H9 (cell line): ENCODE measurements around the gene PRR35. TPM values are rescaled to one million over a fixed set of nuclear protein-coding genes. Genes with fewer than 3 reads are reported as not detected.

Experiments
- DNase-seq: peaks from one replicate; pipeline ENCODE4 v3.0.0-alpha.2; 2017
- H2AFZ ChIP-seq: one replicate; pipeline ENCODE4 v1.6.1; 2013; ENCODE audit warnings: mild to moderate bottlenecking, low read length, control low read depth, moderate library complexity
- H2AK5ac ChIP-seq: 2 replicates; pipeline ENCODE4 v1.6.1; 2013; ENCODE audit warnings: low read length, control low read depth, mixed read lengths; ENCODE audit not compliant: insufficient read length
- H2BK120ac ChIP-seq: one replicate; pipeline ENCODE4 v1.6.1; 2013; ENCODE audit warnings: low read depth, mild to moderate bottlenecking, low read length, control low read depth, inconsistent platforms; ENCODE audit not compliant: poor library complexity, severe bottlenecking
- H2BK12ac ChIP-seq: 2 replicates; pipeline ENCODE4 v1.6.1; 2013; ENCODE audit warnings: low read length, control low read depth, mixed read lengths, low read depth; ENCODE audit not compliant: insufficient read length
- H2BK15ac ChIP-seq: 2 replicates; pipeline ENCODE4 v1.6.1; 2013; ENCODE audit warnings: low read depth, low read length, control low read depth
- H2BK20ac ChIP-seq: one replicate; pipeline ENCODE4 v1.6.1; 2013; ENCODE audit warnings: low read depth, mild to moderate bottlenecking, low read length, control low read depth, inconsistent platforms; ENCODE audit not compliant: poor library complexity, severe bottlenecking
- H2BK5ac ChIP-seq: 2 replicates; pipeline ENCODE4 v1.6.1; 2013; ENCODE audit warnings: low read length, control low read depth, mixed read lengths; ENCODE audit not compliant: insufficient read length
- H3K14ac ChIP-seq: 2 replicates; pipeline ENCODE4 v1.6.1; 2013; ENCODE audit warnings: low read length, control low read depth; ENCODE audit not compliant: insufficient read depth
- H3K18ac ChIP-seq: 2 replicates; pipeline ENCODE4 v1.6.1; 2013; ENCODE audit warnings: low read depth, mild to moderate bottlenecking, mixed read lengths, low read length, control low read depth; ENCODE audit not compliant: insufficient read length
- H3K23ac ChIP-seq: 2 replicates; pipeline ENCODE4 v1.6.1; 2013; ENCODE audit warnings: low read length, control low read depth, mixed read lengths, low read depth; ENCODE audit not compliant: insufficient read length
- H3K23me2 ChIP-seq: 2 replicates; pipeline ENCODE4 v1.6.1; 2013; ENCODE audit warnings: low read depth, mild to moderate bottlenecking, mixed read lengths, low read length, control low read depth; ENCODE audit not compliant: insufficient read length, poor library complexity, severe bottlenecking
- H3K27ac ChIP-seq: 2 replicates; pipeline ENCODE4 v1.5.1; 2013; ENCODE audit warnings: low read length, control low read depth, mixed read lengths, low read depth; ENCODE audit not compliant: insufficient read length
- H3K27me3 ChIP-seq: 2 replicates; pipeline ENCODE4 v1.6.1; 2013; ENCODE audit warnings: low read length, control low read depth, inconsistent platforms; ENCODE audit not compliant: insufficient read depth
- H3K4ac ChIP-seq: 2 replicates; pipeline ENCODE4 v1.6.1; 2013; ENCODE audit warnings: low read depth, mild to moderate bottlenecking, control low read depth, inconsistent platforms, low read length, moderate library complexity
- H3K4me1 ChIP-seq: 2 replicates; pipeline ENCODE4 v1.6.1; 2013; ENCODE audit warnings: low read length, control low read depth, inconsistent platforms; ENCODE audit not compliant: insufficient read depth
- H3K4me2 ChIP-seq: 2 replicates; pipeline ENCODE4 v1.6.1; 2013; ENCODE audit warnings: low read length, control low read depth, mixed read lengths; ENCODE audit not compliant: insufficient read length, insufficient read depth
- H3K56ac ChIP-seq: 2 replicates; pipeline ENCODE4 v1.6.1; 2013; ENCODE audit warnings: low read depth, mild to moderate bottlenecking, mixed read lengths, low read length, control low read depth; ENCODE audit not compliant: insufficient read length
- H3K79me1 ChIP-seq: 2 replicates; pipeline ENCODE4 v1.6.1; 2013; ENCODE audit warnings: low read depth, mild to moderate bottlenecking, moderate library complexity, low read length, control low read depth, inconsistent platforms; ENCODE audit not compliant: insufficient read depth, poor library complexity, severe bottlenecking
- H3K79me2 ChIP-seq: 2 replicates; pipeline ENCODE4 v1.6.1; 2013; ENCODE audit warnings: low read length, control low read depth, inconsistent platforms; ENCODE audit not compliant: insufficient read depth
- H3K9ac ChIP-seq: 2 replicates; pipeline ENCODE4 v1.6.1; 2013; ENCODE audit warnings: low read length, control low read depth, mixed read lengths; ENCODE audit not compliant: insufficient read length; ENCODE audit errors: extremely low read depth
- H3K9me3 ChIP-seq: one replicate; pipeline ENCODE4 v1.6.1; 2013; ENCODE audit warnings: low read depth, low read length, inconsistent platforms; ENCODE audit not compliant: control insufficient read depth
- H3T11ph ChIP-seq: one replicate; pipeline ENCODE4 v1.6.1; 2013; ENCODE audit warnings: mild to moderate bottlenecking, low read length, control low read depth, inconsistent platforms
- H4K20me1 ChIP-seq: one replicate; pipeline ENCODE4 v1.6.1; 2013; ENCODE audit not compliant: control insufficient read depth, insufficient read length, insufficient read depth
- H4K5ac ChIP-seq: 2 replicates; pipeline ENCODE4 v1.6.1; 2013; ENCODE audit warnings: low read depth, mild to moderate bottlenecking, mixed read lengths, low read length, control low read depth; ENCODE audit not compliant: insufficient read length
- H4K8ac ChIP-seq: replicated peaks from 2 replicates; pipeline ENCODE4 v1.6.1; 2013; ENCODE audit warnings: low read length, control low read depth, mixed read lengths, low read depth; ENCODE audit not compliant: insufficient read length
- H4K91ac ChIP-seq: 2 replicates; pipeline ENCODE4 v1.6.1; 2013; ENCODE audit warnings: low read depth, mild to moderate bottlenecking, moderate library complexity, mixed read lengths, low read length, control low read depth; ENCODE audit not compliant: insufficient read length
- H3K27ac Mint-ChIP-seq, 3 experiments: 2 replicates in 2 of 3; 3 replicates in 1 of 3; pipeline ENCODE4 v1.8.0; 2020 to 2021; ENCODE audit warnings: mixed read lengths in 3 of 3, mild to moderate bottlenecking in 1 of 3, moderate library complexity in 1 of 3
- H3K27me3 Mint-ChIP-seq: 2 replicates; pipeline ENCODE4 v1.8.0; 2021; ENCODE audit warnings: low read depth, mild to moderate bottlenecking, moderate library complexity, mixed read lengths
- H3K36me3 Mint-ChIP-seq, 3 experiments: 2 replicates in 2 of 3; 3 replicates in 1 of 3; pipeline ENCODE4 v1.8.0; 2020 to 2021; ENCODE audit warnings: low read depth in 3 of 3, mixed read lengths in 3 of 3; ENCODE audit not compliant: insufficient read depth in 1 of 3
- H3K4me1 Mint-ChIP-seq, 2 experiments: 2 replicates each; pipeline ENCODE4 v1.8.0; 2020; ENCODE audit warnings: mixed read lengths in 2 of 2
- H3K4me3 Mint-ChIP-seq, 2 experiments: 2 replicates in 1 of 2; 3 replicates in 1 of 2; pipeline ENCODE4 v1.8.0; 2020 to 2021; ENCODE audit warnings: mild to moderate bottlenecking in 2 of 2, mixed read lengths in 2 of 2, moderate library complexity in 1 of 2
- H3K9me3 Mint-ChIP-seq, 2 experiments: 2 replicates in 1 of 2; 3 replicates in 1 of 2; pipeline ENCODE4 v1.8.0; 2020; ENCODE audit warnings: mild to moderate bottlenecking in 2 of 2, mixed read lengths in 2 of 2, moderate library complexity in 1 of 2
- WGBS: extraction: QIAGEN DNeasy Blood & Tissue Kit; methylation state at CpG from one replicate; pipeline ENCODE4 v1.1.7; 2013; ENCODE audit warnings: missing lambda C conversion rate, low lambda C conversion rate, mixed read lengths; ENCODE audit not compliant: insufficient read length; ENCODE audit errors: extremely low coverage; 5-methylcytosine and 5-hydroxymethylcytosine counted together
- total RNA-seq: library from RNA; stranded (reverse); gene quantifications from 2 replicates; pipeline ENCODE4 v1.2.1, GENCODE V29; 2021
- TF ChIP-seq, protein P1 (sequence below): fragments of 200-600 bp; sonication (generic); conservative IDR thresholded peaks from 3 replicates; pipeline ENCODE4 v1.8.0; 2021; ENCODE audit warnings: antibody characterized with exemption, mild to moderate bottlenecking

The PRR35 gene
- total RNA-seq, 1 experiment from 2014 or later: 0.33 TPM

GRCh38 chr16:543301-544164 is 16.7 kb upstream of the PRR35 start:
- Histone ChIP-seq H3K23ac (no peak overlapping the region), H3K79me1 (peaks cover 4% of the 10 kb centered on the region), H3K9me3 (no peaks in the 10 kb centered on the region), H2AFZ (no peak overlapping the region), H3K79me2 (no peaks in the 10 kb centered on the region; the same call in 1 of the 2 replicates), H3K27ac (no peak overlapping the region), H3T11ph (no peak overlapping the region), H2BK15ac (no peak overlapping the region), H3K23me2 (no peaks in the 10 kb centered on the region), H2BK20ac (no peak overlapping the region), H4K20me1 (no peaks in the 10 kb centered on the region), H2AK5ac (no peak overlapping the region), H3K14ac (no peak overlapping the region; the same call in 1 of the 2 replicates), H3K4me2 (no peak overlapping the region), H3K4ac (no peak overlapping the region), H4K8ac (no peak overlapping the region), H2BK5ac (no peak overlapping the region), H2BK12ac (no peak overlapping the region), H3K18ac (no peak overlapping the region), H3K9ac (no peak overlapping the region), H4K5ac (no peak overlapping the region), H4K91ac (no peak overlapping the region), H3K4me1 (no peaks in the 10 kb centered on the region), H3K27me3 (no peaks in the 10 kb centered on the region), H3K56ac (no peak overlapping the region), H2BK120ac (no peak overlapping the region)
- no peak for DNase-seq
- Mint-ChIP-seq H3K4me3 (no peak overlapping the region), H3K36me3 (peaks cover 0 to 8% (median 3%) of the 10 kb centered on the region in 3 experiments; a peak in 4 of 7 replicates), H3K27ac (peak overlapping the region in 1 of 3 experiments; percentile 27; a peak in 1 of 7 replicates), H3K27me3 (no peaks in the 10 kb centered on the region), H3K4me1 (no peaks in the 10 kb centered on the region), H3K9me3 (no peaks in the 10 kb centered on the region)
- WGBS: no CpG with 5 or more reads among the region's 51 CpGs
- TF ChIP-seq, protein P1, sequence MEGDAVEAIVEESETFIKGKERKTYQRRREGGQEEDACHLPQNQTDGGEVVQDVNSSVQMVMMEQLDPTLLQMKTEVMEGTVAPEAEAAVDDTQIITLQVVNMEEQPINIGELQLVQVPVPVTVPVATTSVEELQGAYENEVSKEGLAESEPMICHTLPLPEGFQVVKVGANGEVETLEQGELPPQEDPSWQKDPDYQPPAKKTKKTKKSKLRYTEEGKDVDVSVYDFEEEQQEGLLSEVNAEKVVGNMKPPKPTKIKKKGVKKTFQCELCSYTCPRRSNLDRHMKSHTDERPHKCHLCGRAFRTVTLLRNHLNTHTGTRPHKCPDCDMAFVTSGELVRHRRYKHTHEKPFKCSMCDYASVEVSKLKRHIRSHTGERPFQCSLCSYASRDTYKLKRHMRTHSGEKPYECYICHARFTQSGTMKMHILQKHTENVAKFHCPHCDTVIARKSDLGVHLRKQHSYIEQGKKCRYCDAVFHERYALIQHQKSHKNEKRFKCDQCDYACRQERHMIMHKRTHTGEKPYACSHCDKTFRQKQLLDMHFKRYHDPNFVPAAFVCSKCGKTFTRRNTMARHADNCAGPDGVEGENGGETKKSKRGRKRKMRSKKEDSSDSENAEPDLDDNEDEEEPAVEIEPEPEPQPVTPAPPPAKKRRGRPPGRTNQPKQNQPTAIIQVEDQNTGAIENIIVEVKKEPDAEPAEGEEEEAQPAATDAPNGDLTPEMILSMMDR: no peak
